A673 (cell line): Measurements from ENCODE around the gene ACOXL.

Experiments used
- CTCF ChIP-seq: fragments of 300-800, 200-600 bp; sonication (generic); conservative IDR thresholded peaks from 2 replicates; pipeline ENCODE4 v1.5.1; 2017; ENCODE audit warnings: low read depth, mild to moderate bottlenecking, antibody characterized with exemption, low read length, moderate library complexity, mixed read lengths
- EZH2 ChIP-seq: fragments of 200-600 bp; sonication (generic); IDR thresholded peaks from 2 replicates; pipeline ENCODE4 v1.6.1; 2017; ENCODE audit warnings: borderline replicate concordance, low read depth, mild to moderate bottlenecking, mixed read lengths, antibody characterized with exemption, low read length; ENCODE audit not compliant: poor library complexity, severe bottlenecking

GRCh38 chr2:110929528-110929927, 197.2 kb downstream of the ACOXL start:
- TF ChIP-seq CTCF, result no peak
- no peak for TF ChIP-seq EZH2
